SK-N-SH (cell line): ENCODE data around the gene EDN2. TPM values are rescaled to one million over a fixed set of nuclear protein-coding genes. Genes with fewer than 3 reads are reported as not detected.

Experiments
- CTCF ChIA-PET: fragments of 300-600, 350-600 bp; formaldehyde crosslinking; extraction: SDS; loops from one replicate; lab custom pipeline; 2021; lab: Yijun Ruan, JAX
- POLR2A ChIA-PET: fragments of 350-600 bp; sonication (Branson Sonifier 250); formaldehyde crosslinking; extraction: SDS; loops from one replicate; lab custom pipeline; 2020; ENCODE audit warnings: antibody characterized with exemption, inconsistent platforms; lab: Yijun Ruan, JAX
- DNase-seq: peaks from one replicate; pipeline ENCODE4 v3.0.0; 2012
- H2AFZ ChIP-seq: fragments of 200-600 bp; sonication (generic); 2 replicates; pipeline ENCODE4 v1.8.1; 2016; ENCODE audit warnings: antibody characterized with exemption, mild to moderate bottlenecking, low read depth
- H3F3A ChIP-seq: fragments of 200-600 bp; sonication (generic); replicated peaks from 2 replicates; pipeline ENCODE3; 2016; ENCODE audit warnings: antibody characterized with exemption, mild to moderate bottlenecking; ENCODE audit not compliant: insufficient read depth
- H3K27ac ChIP-seq, 2 experiments: fragments of 200-500 bp in 1 of 2; fragments of 200-600 bp in 1 of 2; sonication (Bioruptor generic) in 1 of 2; sonication (generic), shearing (Covaris generic) in 1 of 2; 2 replicates each; pipeline versions ENCODE4 v1.5.1 to v1.6.1; 2014 to 2016; ENCODE audit warnings: low read depth in 2 of 2, inconsistent platforms in 1 of 2, low read length in 1 of 2, mild to moderate bottlenecking in 1 of 2, mixed read lengths in 1 of 2
- H3K27me3 ChIP-seq: fragments of 200-600 bp; sonication (generic), shearing (Covaris generic); 2 replicates; pipeline ENCODE4 v1.6.1; 2016; ENCODE audit warnings: mixed run types; ENCODE audit not compliant: insufficient read depth
- H3K36me3 ChIP-seq, 2 experiments: fragments of 200-500 bp in 1 of 2; fragments of 200-600 bp in 1 of 2; sonication (Bioruptor generic) in 1 of 2; sonication (generic) in 1 of 2; replicated peaks in 1 of 2; 2 replicates each; pipeline versions ENCODE3 to v1.5.1; 2014 to 2016; ENCODE audit warnings: low read length in 1 of 2, mild to moderate bottlenecking in 1 of 2; ENCODE audit not compliant: insufficient read depth in 2 of 2, control insufficient read depth in 1 of 2
- H3K4me1 ChIP-seq, 2 experiments: fragments of 200-500 bp in 1 of 2; fragments of 200-600 bp in 1 of 2; sonication (Bioruptor generic) in 1 of 2; sonication (generic), shearing (Covaris generic) in 1 of 2; 2 replicates each; pipeline versions ENCODE4 v1.5.1 to v1.6.1; 2014 to 2016; ENCODE audit warnings: low read depth in 1 of 2, low read length in 1 of 2, mixed run types in 1 of 2; ENCODE audit not compliant: insufficient read depth in 2 of 2, control insufficient read depth in 1 of 2
- H3K4me2 ChIP-seq: fragments of 200-600 bp; sonication (generic), shearing (Covaris generic); 2 replicates; pipeline ENCODE4 v1.6.1; 2017; ENCODE audit warnings: mixed run types
- H3K4me3 ChIP-seq, 2 experiments: fragments of 200-500 bp in 1 of 2; fragments of 200-600 bp in 1 of 2; sonication (Bioruptor generic) in 1 of 2; sonication (generic), shearing (Covaris generic) in 1 of 2; 2 replicates each; pipeline versions ENCODE4 v1.5.1 to v1.8.1; 2014 to 2016; ENCODE audit warnings: low read depth in 2 of 2, inconsistent platforms in 1 of 2, low read length in 1 of 2, mild to moderate bottlenecking in 1 of 2, mixed read lengths in 1 of 2, moderate library complexity in 1 of 2
- H3K79me2 ChIP-seq: fragments of 200-600 bp; sonication (generic); 2 replicates; pipeline ENCODE4 v1.8.1; 2017; ENCODE audit warnings: mild to moderate bottlenecking; ENCODE audit not compliant: insufficient read depth
- H3K9ac ChIP-seq: fragments of 200-600 bp; sonication (generic); 2 replicates; pipeline ENCODE4 v1.6.1; 2017; ENCODE audit warnings: mixed run types
- H3K9me2 ChIP-seq: fragments of 200-600 bp; sonication (generic); 2 replicates; pipeline ENCODE4 v1.6.1; 2017; ENCODE audit warnings: mixed run types
- H3K9me3 ChIP-seq: fragments of 200-600 bp; sonication (generic); 2 replicates; pipeline ENCODE4 v1.6.1; 2017; ENCODE audit warnings: mixed run types, mild to moderate bottlenecking, moderate library complexity
- H4K20me1 ChIP-seq: fragments of 200-600 bp; sonication (generic); 2 replicates; pipeline ENCODE4 v1.6.1; 2017; ENCODE audit warnings: mild to moderate bottlenecking, mixed run types; ENCODE audit not compliant: insufficient read depth
- CHD2 ChIP-seq: fragments of 150-350 bp; IDR thresholded peaks from 2 replicates; pipeline ENCODE4 v1.6.1; 2018; ENCODE audit warnings: low read length; ENCODE audit not compliant: partially characterized antibody
- EP300 ChIP-seq, 2 experiments: IDR thresholded peaks; 2 replicates each; pipeline versions ENCODE4 v1.4.0 to v1.6.1; 2012; ENCODE audit warnings: borderline replicate concordance in 1 of 2, low read depth in 1 of 2, low read length in 1 of 2
- FOXJ3 ChIP-seq: sonication (generic); formaldehyde crosslinking; IDR thresholded peaks from 2 replicates; pipeline ENCODE4 v1.5.1; 2020; ENCODE audit warnings: mild to moderate bottlenecking, missing genetic modification reagents
- GATA2 ChIP-seq: sonication (generic); formaldehyde crosslinking; IDR thresholded peaks from 2 replicates; pipeline ENCODE4 v1.5.0; 2020; ENCODE audit warnings: mild to moderate bottlenecking, missing genetic modification reagents
- JUND ChIP-seq: IDR thresholded peaks from 2 replicates; pipeline ENCODE4 v1.4.0; 2012
- MEF2A ChIP-seq: IDR thresholded peaks from 2 replicates; pipeline ENCODE4 v1.4.0; 2012; ENCODE audit warnings: low read depth, borderline replicate concordance
- MXI1 ChIP-seq: IDR thresholded peaks from 2 replicates; pipeline ENCODE4 v1.6.1; 2012; ENCODE audit warnings: mild to moderate bottlenecking, low read depth, low read length, improper control_type of control experiment
- NFIC ChIP-seq: IDR thresholded peaks from 2 replicates; pipeline ENCODE4 v1.4.0; 2012; ENCODE audit warnings: borderline replicate concordance
- NRF1 ChIP-seq: IDR thresholded peaks from 2 replicates; pipeline ENCODE4 v1.6.1; 2012; ENCODE audit warnings: low read depth, mild to moderate bottlenecking, low read length
- POLR2AphosphoS5 ChIP-seq: IDR thresholded peaks from 2 replicates; pipeline ENCODE4 v1.6.1; 2012; ENCODE audit warnings: low read depth, low read length
- RCOR1 ChIP-seq: fragments of 150-350 bp; IDR thresholded peaks from 2 replicates; pipeline ENCODE4 v1.6.1; 2017; ENCODE audit warnings: antibody characterized with exemption, low read length
- RXRA ChIP-seq: IDR thresholded peaks from 2 replicates; pipeline ENCODE4 v1.4.0; 2012; ENCODE audit warnings: low read depth, mild to moderate bottlenecking, borderline replicate concordance
- USF1 ChIP-seq: IDR thresholded peaks from 2 replicates; pipeline ENCODE4 v1.4.0; 2012; ENCODE audit warnings: low read depth, borderline replicate concordance
- WGBS: methylation state at CpG from one replicate; pipeline ENCODE4 v1.1.6; 2017; ENCODE audit warnings: low lambda C conversion rate; 5-methylcytosine and 5-hydroxymethylcytosine counted together
- polyA plus RNA-seq, 3 experiments: library from polyadenylated mRNA; depleted of rRNA; stranded (reverse); fragments of >200 nt; gene quantifications; 2 replicates each; pipeline ENCODE4 v1.2.3, GENCODE V29; 2012
- TF ChIP-seq, protein P1 (sequence below): fragments of 150-350 bp; IDR thresholded peaks from 2 replicates; pipeline ENCODE4 v1.6.1; 2017; ENCODE audit warnings: antibody characterized with exemption, low read length, low read depth, borderline replicate concordance
- TF ChIP-seq, protein P2 (sequence below): fragments of 200-600 bp; sonication (generic); IDR thresholded peaks from 2 replicates; pipeline ENCODE4 v1.6.1; 2017; ENCODE audit warnings: antibody characterized with exemption, mild to moderate bottlenecking, moderate library complexity
- TF ChIP-seq, protein P3 (sequence below): IDR thresholded peaks from 2 replicates; pipeline ENCODE4 v1.6.1; 2012; ENCODE audit warnings: mild to moderate bottlenecking, low read depth, low read length, moderate library complexity
- TF ChIP-seq, protein P4 (sequence below): IDR thresholded peaks from 2 replicates; pipeline ENCODE4 v1.4.0; 2012; ENCODE audit warnings: low read depth
- TF ChIP-seq, protein P5 (sequence below): IDR thresholded peaks from 2 replicates; pipeline ENCODE4 v1.4.0; 2012; ENCODE audit warnings: low read depth, borderline replicate concordance

EDN2 gene
- polyA plus RNA-seq, 1 of the 3 experiments (the other 2 are of a cell fraction), result 0.97 TPM

DNA sequence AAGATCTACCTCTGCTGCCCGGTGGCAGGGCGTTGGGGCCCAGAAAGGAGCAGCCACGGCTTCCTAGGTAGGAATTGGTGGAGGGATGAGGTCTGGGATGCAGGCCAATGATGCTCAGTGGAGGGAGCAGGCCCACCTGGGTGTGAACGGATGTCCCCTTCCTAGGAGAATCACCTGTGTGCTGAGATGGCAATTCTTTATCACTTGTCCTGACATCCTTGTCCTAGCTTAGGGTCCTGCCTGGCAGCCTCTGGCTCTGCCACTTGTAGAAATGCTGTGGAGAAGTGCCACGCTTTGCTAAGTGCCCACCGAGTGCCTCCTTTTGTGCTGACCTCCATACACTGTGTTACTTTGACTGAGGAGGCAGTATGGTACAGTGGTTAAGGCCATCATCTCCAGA is 12.8 kb downstream of the EDN2 start:
- Histone ChIP-seq H3F3A (peaks cover 8% of the 10 kb centered on the region), H3K36me3 (no peaks in the 10 kb centered on the region), H3K4me1 (peaks cover 22 to 44% of the 10 kb centered on the region in 2 experiments), H2AFZ (no peak overlapping the region), H3K9ac (no peak overlapping the region), H3K9me3 (no peaks in the 10 kb centered on the region), H3K27ac (no peak overlapping the region), H3K4me2 (no peak overlapping the region), H4K20me1 (no peaks in the 10 kb centered on the region), H3K4me3 (no peak overlapping the region), H3K27me3 (no peaks in the 10 kb centered on the region), H3K9me2 (no peaks in the 10 kb centered on the region), H3K79me2 (no peaks in the 10 kb centered on the region)
- DNase-seq, result no peak
- ChIA-PET CTCF (interaction anchor here (1.0 kb wide), 1 partner anchor 11 kb away, joined by 3 read pairs; no protein-coding TSS in a partner anchor), POLR2A (no interaction called here)
- TF ChIP-seq RCOR1 (no peak), FOXJ3 (CRISPR knock-in tag) (no peak), MXI1 (no peak), MEF2A (no peak), NRF1 (no peak), JUND (no peak), RXRA (no peak), USF1 (no peak), CHD2 (no peak), EP300 (IDR thresholded peaks at IDR 0.05; ENCODE audit: borderline replicate concordance in 1 of 2, low read depth in 1 of 2, low read length in 1 of 2) (no peak), NFIC (no peak), POLR2AphosphoS5 (no peak), GATA2 (CRISPR knock-in tag) (no peak)
- TF ChIP-seq, protein P1, sequence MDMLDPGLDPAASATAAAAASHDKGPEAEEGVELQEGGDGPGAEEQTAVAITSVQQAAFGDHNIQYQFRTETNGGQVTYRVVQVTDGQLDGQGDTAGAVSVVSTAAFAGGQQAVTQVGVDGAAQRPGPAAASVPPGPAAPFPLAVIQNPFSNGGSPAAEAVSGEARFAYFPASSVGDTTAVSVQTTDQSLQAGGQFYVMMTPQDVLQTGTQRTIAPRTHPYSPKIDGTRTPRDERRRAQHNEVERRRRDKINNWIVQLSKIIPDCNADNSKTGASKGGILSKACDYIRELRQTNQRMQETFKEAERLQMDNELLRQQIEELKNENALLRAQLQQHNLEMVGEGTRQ, result no peak
- TF ChIP-seq, protein P2, sequence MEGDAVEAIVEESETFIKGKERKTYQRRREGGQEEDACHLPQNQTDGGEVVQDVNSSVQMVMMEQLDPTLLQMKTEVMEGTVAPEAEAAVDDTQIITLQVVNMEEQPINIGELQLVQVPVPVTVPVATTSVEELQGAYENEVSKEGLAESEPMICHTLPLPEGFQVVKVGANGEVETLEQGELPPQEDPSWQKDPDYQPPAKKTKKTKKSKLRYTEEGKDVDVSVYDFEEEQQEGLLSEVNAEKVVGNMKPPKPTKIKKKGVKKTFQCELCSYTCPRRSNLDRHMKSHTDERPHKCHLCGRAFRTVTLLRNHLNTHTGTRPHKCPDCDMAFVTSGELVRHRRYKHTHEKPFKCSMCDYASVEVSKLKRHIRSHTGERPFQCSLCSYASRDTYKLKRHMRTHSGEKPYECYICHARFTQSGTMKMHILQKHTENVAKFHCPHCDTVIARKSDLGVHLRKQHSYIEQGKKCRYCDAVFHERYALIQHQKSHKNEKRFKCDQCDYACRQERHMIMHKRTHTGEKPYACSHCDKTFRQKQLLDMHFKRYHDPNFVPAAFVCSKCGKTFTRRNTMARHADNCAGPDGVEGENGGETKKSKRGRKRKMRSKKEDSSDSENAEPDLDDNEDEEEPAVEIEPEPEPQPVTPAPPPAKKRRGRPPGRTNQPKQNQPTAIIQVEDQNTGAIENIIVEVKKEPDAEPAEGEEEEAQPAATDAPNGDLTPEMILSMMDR, result no peak
- TF ChIP-seq, protein P3, sequence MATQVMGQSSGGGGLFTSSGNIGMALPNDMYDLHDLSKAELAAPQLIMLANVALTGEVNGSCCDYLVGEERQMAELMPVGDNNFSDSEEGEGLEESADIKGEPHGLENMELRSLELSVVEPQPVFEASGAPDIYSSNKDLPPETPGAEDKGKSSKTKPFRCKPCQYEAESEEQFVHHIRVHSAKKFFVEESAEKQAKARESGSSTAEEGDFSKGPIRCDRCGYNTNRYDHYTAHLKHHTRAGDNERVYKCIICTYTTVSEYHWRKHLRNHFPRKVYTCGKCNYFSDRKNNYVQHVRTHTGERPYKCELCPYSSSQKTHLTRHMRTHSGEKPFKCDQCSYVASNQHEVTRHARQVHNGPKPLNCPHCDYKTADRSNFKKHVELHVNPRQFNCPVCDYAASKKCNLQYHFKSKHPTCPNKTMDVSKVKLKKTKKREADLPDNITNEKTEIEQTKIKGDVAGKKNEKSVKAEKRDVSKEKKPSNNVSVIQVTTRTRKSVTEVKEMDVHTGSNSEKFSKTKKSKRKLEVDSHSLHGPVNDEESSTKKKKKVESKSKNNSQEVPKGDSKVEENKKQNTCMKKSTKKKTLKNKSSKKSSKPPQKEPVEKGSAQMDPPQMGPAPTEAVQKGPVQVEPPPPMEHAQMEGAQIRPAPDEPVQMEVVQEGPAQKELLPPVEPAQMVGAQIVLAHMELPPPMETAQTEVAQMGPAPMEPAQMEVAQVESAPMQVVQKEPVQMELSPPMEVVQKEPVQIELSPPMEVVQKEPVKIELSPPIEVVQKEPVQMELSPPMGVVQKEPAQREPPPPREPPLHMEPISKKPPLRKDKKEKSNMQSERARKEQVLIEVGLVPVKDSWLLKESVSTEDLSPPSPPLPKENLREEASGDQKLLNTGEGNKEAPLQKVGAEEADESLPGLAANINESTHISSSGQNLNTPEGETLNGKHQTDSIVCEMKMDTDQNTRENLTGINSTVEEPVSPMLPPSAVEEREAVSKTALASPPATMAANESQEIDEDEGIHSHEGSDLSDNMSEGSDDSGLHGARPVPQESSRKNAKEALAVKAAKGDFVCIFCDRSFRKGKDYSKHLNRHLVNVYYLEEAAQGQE, result no peak
- TF ChIP-seq, protein P4, sequence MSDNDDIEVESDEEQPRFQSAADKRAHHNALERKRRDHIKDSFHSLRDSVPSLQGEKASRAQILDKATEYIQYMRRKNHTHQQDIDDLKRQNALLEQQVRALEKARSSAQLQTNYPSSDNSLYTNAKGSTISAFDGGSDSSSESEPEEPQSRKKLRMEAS, result no peak
- TF ChIP-seq, protein P5, sequence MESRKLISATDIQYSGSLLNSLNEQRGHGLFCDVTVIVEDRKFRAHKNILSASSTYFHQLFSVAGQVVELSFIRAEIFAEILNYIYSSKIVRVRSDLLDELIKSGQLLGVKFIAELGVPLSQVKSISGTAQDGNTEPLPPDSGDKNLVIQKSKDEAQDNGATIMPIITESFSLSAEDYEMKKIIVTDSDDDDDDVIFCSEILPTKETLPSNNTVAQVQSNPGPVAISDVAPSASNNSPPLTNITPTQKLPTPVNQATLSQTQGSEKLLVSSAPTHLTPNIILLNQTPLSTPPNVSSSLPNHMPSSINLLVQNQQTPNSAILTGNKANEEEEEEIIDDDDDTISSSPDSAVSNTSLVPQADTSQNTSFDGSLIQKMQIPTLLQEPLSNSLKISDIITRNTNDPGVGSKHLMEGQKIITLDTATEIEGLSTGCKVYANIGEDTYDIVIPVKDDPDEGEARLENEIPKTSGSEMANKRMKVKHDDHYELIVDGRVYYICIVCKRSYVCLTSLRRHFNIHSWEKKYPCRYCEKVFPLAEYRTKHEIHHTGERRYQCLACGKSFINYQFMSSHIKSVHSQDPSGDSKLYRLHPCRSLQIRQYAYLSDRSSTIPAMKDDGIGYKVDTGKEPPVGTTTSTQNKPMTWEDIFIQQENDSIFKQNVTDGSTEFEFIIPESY, result no peak
- WGBS, result 79% methylated on average over 2 of the region's 6 CpGs
